Thyroid gland (tissue), 4 donors: Measurements from ENCODE around the gene TEX2. TPM values are rescaled to one million over a fixed set of nuclear protein-coding genes. Genes with fewer than 3 reads are reported as not detected.

Experiments
- DNase-seq, 2 donors: peaks; one replicate each; pipeline ENCODE4 v3.0.0-alpha.2; 2019
- H3K27ac ChIP-seq, 3 donors: fragments of 200-600 bp; sonication (generic); 1 replicate in 2 of 3; 2 replicates in 1 of 3; pipeline ENCODE4 v1.5.1; 2016 to 2019; ENCODE audit warnings: mild to moderate bottlenecking in 1 of 3, moderate library complexity in 1 of 3
- H3K27me3 ChIP-seq: fragments of 200-600 bp; sonication (generic); one replicate; pipeline ENCODE4 v1.5.1; 2019
- H3K36me3 ChIP-seq, 2 donors: fragments of 200-600 bp; sonication (generic); one replicate each; pipeline ENCODE4 v1.5.1; 2016 to 2019
- H3K4me1 ChIP-seq, 2 donors: fragments of 200-600 bp; sonication (generic); one replicate each; pipeline ENCODE4 v1.5.1; 2017 to 2019
- H3K4me3 ChIP-seq, 3 donors: fragments of 200-600 bp; sonication (generic); replicated peaks in 1 of 3; 1 replicate in 2 of 3; 2 replicates in 1 of 3; pipeline ENCODE4 v1.5.1; 2016; ENCODE audit warnings: mild to moderate bottlenecking in 1 of 3
- H3K9me3 ChIP-seq: fragments of 200-600 bp; sonication (generic); one replicate; pipeline ENCODE4 v1.5.1; 2017
- POLR2A ChIP-seq, 2 donors: fragments of 450-650 bp; IDR thresholded peaks; one replicate each; pipeline ENCODE4 v1.6.1; 2017; ENCODE audit warnings: antibody characterized with exemption in 2 of 2, mild to moderate bottlenecking in 2 of 2, moderate library complexity in 1 of 2
- WGBS, 2 donors: methylation state at CpG; one replicate each; pipeline ENCODE4 v1.1.5; 2017; 5-methylcytosine and 5-hydroxymethylcytosine counted together
- intact Hi-C: fragments of 100-400 bp; cut with DNase I; formaldehyde crosslinking; loops from one replicate; pipeline ENCODE4 v1.15.1; 2023
- total RNA-seq, 4 donors: library from RNA; depleted of rRNA; stranded (reverse); fragments of >200 nt; gene quantifications; one replicate each; pipeline ENCODE4 v1.2.3, GENCODE V29; 2016
- TF ChIP-seq, protein P1 (sequence below), 6 experiments: fragments of 200-600 bp in 3 of 6; fragments of 450-650 bp in 3 of 6; sonication (generic) in 3 of 6; IDR thresholded peaks; one replicate each; pipeline ENCODE4 v1.5.1; 2016 to 2019; ENCODE audit warnings: antibody characterized with exemption in 6 of 6, mild to moderate bottlenecking in 2 of 6, inconsistent platforms in 1 of 6, moderate library complexity in 1 of 6

Gene TEX2
- total RNA-seq, 4 donors from 2014 or later, result 63.9 to 101 (median 71.7) TPM

DNA sequence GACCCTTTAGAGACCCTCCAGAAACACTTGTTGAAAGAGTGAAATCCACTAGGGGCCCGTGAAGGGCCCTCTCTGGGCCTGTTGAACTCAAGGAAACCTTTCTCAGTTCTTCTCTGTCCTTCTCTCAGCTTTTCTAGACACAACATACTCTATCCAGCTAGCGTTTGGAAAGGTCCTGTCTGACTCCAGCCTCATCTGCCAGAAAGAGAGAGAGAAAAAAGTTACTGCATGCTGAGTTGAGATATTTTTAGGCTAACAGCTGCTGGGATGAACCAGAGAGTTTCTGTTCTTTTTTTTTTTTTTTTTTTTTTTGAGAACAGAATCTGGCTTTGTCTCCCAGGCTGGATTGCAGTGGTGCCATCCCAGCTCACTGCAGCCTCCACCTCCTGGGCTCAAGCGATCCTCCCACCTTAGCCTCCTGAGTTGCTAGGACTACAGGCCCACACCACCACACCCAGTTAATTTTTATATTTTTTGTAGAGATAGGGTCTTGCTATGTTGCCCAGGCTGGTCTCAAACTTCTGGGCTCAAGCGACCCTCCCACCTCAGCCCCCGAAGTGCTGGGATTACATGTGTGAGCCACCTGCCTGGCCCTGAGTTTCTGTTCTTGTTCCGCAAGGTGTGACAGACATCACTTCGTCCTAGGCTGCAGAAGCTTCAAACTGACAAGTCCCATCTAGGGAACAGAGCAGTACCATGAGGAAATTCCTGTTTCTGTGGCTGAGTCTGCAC lies 14.9 kb upstream of the TEX2 start:
- TF ChIP-seq, protein P1, sequence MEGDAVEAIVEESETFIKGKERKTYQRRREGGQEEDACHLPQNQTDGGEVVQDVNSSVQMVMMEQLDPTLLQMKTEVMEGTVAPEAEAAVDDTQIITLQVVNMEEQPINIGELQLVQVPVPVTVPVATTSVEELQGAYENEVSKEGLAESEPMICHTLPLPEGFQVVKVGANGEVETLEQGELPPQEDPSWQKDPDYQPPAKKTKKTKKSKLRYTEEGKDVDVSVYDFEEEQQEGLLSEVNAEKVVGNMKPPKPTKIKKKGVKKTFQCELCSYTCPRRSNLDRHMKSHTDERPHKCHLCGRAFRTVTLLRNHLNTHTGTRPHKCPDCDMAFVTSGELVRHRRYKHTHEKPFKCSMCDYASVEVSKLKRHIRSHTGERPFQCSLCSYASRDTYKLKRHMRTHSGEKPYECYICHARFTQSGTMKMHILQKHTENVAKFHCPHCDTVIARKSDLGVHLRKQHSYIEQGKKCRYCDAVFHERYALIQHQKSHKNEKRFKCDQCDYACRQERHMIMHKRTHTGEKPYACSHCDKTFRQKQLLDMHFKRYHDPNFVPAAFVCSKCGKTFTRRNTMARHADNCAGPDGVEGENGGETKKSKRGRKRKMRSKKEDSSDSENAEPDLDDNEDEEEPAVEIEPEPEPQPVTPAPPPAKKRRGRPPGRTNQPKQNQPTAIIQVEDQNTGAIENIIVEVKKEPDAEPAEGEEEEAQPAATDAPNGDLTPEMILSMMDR (IDR thresholded peaks at IDR 0.05), result no peak
- TF ChIP-seq POLR2A (IDR thresholded peaks at IDR 0.05), result no peak
- Histone ChIP-seq H3K27ac (no peak overlapping the region), H3K9me3 (no peaks in the 10 kb centered on the region), H3K27me3 (no peaks in the 10 kb centered on the region), H3K4me3 (no peak overlapping the region), H3K4me1 (no peaks in the 10 kb centered on the region), H3K36me3 (no peaks in the 10 kb centered on the region)
- 78 to 79% methylated on average over 7 of the region's 7 CpGs for WGBS, 2 donors
- intact Hi-C loops, result no loop called here
- no peak for DNase-seq

DNA sequence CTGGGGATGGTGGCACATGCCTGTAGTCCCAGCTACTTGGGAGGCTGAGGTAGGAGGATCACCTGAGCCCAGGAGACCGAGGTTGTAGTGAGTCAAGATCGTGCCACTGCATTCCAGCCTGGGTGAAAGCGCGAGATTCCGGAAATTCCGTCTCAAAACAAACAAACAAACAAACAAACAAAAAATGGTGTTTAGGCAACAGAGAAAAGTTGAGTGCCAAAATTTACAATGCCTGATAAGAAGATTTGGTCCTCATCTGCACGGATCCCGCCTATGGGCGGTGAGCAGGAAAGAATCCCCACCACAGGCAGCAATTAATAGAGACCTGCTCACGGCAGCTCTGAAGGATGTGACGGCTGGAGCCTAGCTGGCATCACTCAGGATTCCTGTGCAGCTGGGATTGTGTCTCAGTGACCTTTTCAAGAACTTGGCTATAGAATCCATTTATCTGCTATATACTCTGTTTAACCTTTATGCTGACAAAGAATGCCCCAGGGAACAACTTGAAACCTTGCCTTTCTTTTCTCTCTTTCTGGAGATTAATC lies 14.0 kb upstream of the TEX2 start:
- Histone ChIP-seq H3K27ac (no peak overlapping the region), H3K9me3 (no peaks in the 10 kb centered on the region), H3K4me3 (no peak overlapping the region), H3K27me3 (no peaks in the 10 kb centered on the region), H3K4me1 (no peaks in the 10 kb centered on the region), H3K36me3 (no peaks in the 10 kb centered on the region)
- intact Hi-C loops, result no loop called here
- 91 to 92% methylated on average over 11 of the region's 11 CpGs for WGBS, 2 donors
- TF ChIP-seq POLR2A (IDR thresholded peaks at IDR 0.05), result no peak
- TF ChIP-seq, protein P1 (IDR thresholded peaks at IDR 0.05), result no peak
- no peak for DNase-seq

DNA sequence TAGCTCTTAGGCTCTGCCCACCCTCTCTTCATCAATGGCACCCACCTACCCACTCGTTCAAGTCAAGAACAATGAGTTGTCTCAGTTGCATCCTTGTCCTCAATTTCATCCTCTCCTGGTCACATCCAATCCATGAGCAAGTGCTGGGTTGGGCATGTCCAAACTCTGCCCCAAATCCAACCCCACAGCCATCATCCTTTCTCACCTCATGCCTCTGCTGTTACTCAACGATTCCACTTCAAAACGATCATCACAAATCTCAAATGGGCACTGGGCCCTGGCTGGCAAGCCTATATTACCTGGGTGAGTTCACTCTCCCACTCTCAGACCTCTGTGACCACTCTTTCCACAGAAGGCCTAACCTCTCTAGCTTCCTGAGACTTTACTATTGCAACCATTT lies 12.0 kb upstream of the TEX2 start:
- Histone ChIP-seq H3K27ac (no peak overlapping the region), H3K4me3 (no peak overlapping the region), H3K4me1 (peaks cover 0 to 3% of the 10 kb centered on the region in 2 donors), H3K9me3 (no peaks in the 10 kb centered on the region), H3K27me3 (no peaks in the 10 kb centered on the region), H3K36me3 (no peaks in the 10 kb centered on the region)
- DNase-seq, result no peak
- no peak for TF ChIP-seq POLR2A (IDR thresholded peaks at IDR 0.05)
- TF ChIP-seq, protein P1 (IDR thresholded peaks at IDR 0.05), result no peak
- WGBS, 2 donors, result 69 to 71% methylated on average over 3 of the region's 3 CpGs
- intact Hi-C loops, result no loop called here

DNA sequence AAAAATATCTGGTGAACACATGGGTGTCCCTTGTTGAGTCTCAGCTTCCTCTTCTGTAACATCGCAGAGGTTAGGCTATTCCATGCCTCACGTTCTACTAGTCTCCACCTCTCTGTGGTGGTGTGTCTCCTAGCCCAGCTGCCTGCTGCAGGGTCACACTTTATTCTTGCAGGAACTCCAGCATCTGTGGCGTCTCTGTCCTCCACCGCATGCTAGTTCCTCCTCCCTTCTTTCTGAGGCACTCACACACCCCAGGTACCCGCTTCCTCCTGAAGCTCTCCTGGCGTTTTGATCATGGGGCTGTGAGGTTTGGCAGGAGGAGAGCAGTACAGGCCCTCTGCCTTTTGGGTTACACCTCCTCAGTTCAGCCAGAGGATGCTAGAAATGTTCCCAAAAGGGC lies 9.9 kb upstream of the TEX2 start:
- H3K4me3 ChIP-seq, result no peak overlapping the region
- TF ChIP-seq POLR2A (IDR thresholded peaks at IDR 0.05), result no peak
- TF ChIP-seq, protein P1 (IDR thresholded peaks at IDR 0.05), result no peak
- H3K4me1 ChIP-seq, result peaks cover 0 to 10% of the 10 kb centered on the region in 2 donors
- intact Hi-C loops, result no loop called here
- whole genome bisulfite sequencing, 2 donors, result 88 to 96% methylated on average over 6 of the region's 6 CpGs
- no peaks in the 10 kb centered on the region for H3K9me3 ChIP-seq
- no peaks in the 10 kb centered on the region for H3K27me3 ChIP-seq
- no peak overlapping the region for H3K27ac ChIP-seq
- H3K36me3 ChIP-seq, result no peaks in the 10 kb centered on the region
- no peak for DNase-seq

DNA sequence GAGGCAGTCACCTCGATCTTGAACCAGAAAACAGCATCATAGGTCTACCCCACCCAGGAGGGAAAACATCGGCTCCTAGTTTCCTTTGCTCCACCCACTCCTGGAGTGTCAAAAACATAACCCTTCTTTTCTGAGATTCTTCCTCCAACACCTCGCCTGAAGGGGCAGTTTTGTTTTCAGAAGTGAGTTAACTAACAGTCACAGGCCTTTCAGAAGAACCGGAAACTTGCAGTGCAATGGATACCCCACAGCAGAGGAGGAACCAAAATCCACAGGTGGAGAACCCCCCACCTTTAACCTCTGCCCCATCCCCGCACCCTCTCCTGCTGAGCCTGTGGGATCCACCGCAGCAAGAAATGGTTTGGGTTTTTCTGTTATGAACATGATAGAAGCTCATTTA lies 7.8 kb upstream of the TEX2 start:
- Histone ChIP-seq H3K27ac (no peak overlapping the region), H3K9me3 (no peaks in the 10 kb centered on the region), H3K27me3 (no peaks in the 10 kb centered on the region), H3K36me3 (no peaks in the 10 kb centered on the region), H3K4me3 (no peak overlapping the region), H3K4me1 (peaks cover 0 to 10% of the 10 kb centered on the region in 2 donors)
- no peak for TF ChIP-seq POLR2A (IDR thresholded peaks at IDR 0.05)
- TF ChIP-seq, protein P1 (IDR thresholded peaks at IDR 0.05), result no peak
- 84% methylated on average over 6 of the region's 6 CpGs for WGBS, 2 donors
- DNase-seq, result no peak
- intact Hi-C loops, result no loop called here
